ENCODE results near the gene FBXL15. TPM values are rescaled to one million over a fixed set of nuclear protein-coding genes. Genes with fewer than 3 reads are reported as not detected.
"Not testable (repeated sequence)": the region's sequence is repeated elsewhere in the genome, so short reads cannot be mapped to it uniquely, and the experiment has no call there.

The FBXL15 gene
- total RNA-seq, 4 donors from 2014 or later: 12.5 to 17.9 (median 13.8) TPM

DNA sequence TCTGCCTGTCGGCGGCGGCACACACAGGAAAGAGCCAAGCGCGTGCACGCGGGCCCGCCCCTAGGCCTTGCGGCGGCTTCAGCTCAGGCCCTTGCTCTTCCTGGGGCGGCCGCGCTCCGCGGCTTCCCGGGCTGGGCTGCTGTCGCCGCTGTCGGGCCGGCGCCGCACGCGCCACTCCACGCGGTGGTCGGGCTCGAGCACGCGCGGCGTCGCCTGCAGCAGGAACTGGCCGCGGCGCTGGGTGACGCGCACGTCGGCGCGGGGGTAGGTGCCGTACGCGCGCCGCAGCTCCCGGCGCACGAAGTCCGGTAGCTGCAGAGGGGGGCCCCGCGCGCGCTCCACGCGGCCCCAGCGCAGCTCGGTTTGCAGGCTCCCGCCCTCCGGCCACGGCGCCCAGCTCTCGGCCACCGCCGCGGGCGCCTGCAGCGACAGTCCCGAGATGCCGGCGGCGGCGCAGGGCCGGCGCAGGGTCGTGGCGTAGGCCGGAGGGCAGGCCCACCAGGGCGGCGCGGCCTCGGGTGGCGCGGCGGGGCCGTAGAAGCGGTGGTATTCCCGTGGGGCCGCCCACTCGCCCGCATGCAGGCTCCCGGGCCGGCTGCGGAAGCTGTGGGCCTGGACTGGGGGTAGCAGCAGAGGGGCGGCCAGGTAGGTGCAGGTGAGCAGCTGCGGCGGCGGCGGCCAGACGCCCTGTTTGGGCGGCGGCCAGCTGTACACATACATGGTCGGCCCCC is 29.9 kb downstream of the FBXL15 start:
- Histone ChIP-seq H3K4me3 (peak overlapping the region; percentile 93), H3K4me1 (peaks cover 21% of the 10 kb centered on the region), H3K36me3 (no peaks in the 10 kb centered on the region), H3K27me3 (no peaks in the 10 kb centered on the region), H3K9me3 (no peaks in the 10 kb centered on the region), H3K27ac (peak overlapping the region; percentile 91)
- TF ChIP-seq POLR2A (IDR thresholded peaks at IDR 0.05): peak; percentile 8 to 41
- TF ChIP-seq EP300 (IDR thresholded peaks at IDR 0.05): no peak
- TF ChIP-seq, protein P1, sequence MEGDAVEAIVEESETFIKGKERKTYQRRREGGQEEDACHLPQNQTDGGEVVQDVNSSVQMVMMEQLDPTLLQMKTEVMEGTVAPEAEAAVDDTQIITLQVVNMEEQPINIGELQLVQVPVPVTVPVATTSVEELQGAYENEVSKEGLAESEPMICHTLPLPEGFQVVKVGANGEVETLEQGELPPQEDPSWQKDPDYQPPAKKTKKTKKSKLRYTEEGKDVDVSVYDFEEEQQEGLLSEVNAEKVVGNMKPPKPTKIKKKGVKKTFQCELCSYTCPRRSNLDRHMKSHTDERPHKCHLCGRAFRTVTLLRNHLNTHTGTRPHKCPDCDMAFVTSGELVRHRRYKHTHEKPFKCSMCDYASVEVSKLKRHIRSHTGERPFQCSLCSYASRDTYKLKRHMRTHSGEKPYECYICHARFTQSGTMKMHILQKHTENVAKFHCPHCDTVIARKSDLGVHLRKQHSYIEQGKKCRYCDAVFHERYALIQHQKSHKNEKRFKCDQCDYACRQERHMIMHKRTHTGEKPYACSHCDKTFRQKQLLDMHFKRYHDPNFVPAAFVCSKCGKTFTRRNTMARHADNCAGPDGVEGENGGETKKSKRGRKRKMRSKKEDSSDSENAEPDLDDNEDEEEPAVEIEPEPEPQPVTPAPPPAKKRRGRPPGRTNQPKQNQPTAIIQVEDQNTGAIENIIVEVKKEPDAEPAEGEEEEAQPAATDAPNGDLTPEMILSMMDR (IDR thresholded peaks at IDR 0.05): no peak
- TF ChIP-seq POLR2AphosphoS5 (IDR thresholded peaks at IDR 0.05): peak in 1 of 3 donors; percentile 30
- peak in 1 of 2 donors; percentile 84 for DNase-seq (ENCODE audit: low spot score in 2 of 2)
- 2% methylated on average over 12 of the region's 104 CpGs for WGBS

DNA sequence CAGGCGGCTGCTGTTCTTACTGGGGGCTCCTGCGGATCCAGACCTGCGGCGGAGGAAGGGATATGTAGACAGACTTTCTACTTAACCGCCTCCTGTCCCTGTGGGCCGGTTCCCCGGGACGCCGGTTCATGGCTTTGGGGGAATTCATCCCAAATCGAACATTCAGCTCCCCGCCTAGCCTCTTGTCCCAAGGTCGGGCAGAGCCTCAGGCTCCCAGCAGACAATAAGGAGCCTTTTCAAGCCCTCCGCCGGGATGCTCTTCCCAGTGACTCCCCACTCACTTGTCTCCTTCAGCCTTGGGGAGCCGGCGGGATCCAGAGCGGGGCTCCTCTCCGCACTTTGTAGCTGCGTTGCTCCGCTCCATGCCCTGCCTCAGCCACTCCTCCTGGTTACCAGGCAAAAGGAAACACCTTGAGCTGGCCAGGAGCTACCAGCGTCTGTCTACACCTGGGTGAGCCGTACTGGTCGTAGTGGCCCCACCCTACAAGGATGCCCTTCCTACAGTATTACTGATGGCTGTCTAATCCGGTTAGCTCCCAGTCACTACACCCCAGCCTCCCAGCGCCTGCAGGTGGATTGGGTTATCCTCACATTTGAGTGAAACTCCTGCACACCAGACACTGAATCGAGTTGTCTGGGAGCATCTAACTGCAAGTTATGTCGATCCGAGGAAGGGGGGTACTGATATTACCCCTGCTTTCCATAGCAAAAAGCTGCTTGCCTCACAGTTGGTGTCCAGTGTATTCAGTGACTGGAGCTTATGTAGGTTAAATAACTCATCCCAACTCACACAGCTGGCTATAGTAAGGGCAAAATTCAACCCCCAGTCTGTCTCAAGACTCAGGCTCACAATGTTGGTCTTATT is 30.7 kb downstream of the FBXL15 start, which contains the start of gene C10orf95:
Gene C10orf95, minus strand, starts transcription at position 439 of the 865 bp plus-strand sequence. CDS start 450 bp downstream, outside the sequence.
- H3K4me3 ChIP-seq: peak within 1 kb of the TSS; percentile 93
- no peak for DNase-seq (ENCODE audit: low spot score in 2 of 2)
- TF ChIP-seq EP300 (IDR thresholded peaks at IDR 0.05) (no peak), POLR2A (IDR thresholded peaks at IDR 0.05) (no peak), POLR2AphosphoS5 (IDR thresholded peaks at IDR 0.05) (no peak)
- TF ChIP-seq, protein P1 (IDR thresholded peaks at IDR 0.05): no peak
- H3K27ac ChIP-seq: peak within 1 kb of the TSS; percentile 91
- H3K27me3 ChIP-seq: no peaks in the 10 kb centered on the region
- H3K4me1 ChIP-seq: peaks cover 21% of the 10 kb centered on the region
- WGBS: 14% methylated on average over 27 of the region's 28 CpGs
- H3K9me3 ChIP-seq: no peaks in the 10 kb centered on the region
- H3K36me3 ChIP-seq: no peaks in the 10 kb centered on the region

DNA sequence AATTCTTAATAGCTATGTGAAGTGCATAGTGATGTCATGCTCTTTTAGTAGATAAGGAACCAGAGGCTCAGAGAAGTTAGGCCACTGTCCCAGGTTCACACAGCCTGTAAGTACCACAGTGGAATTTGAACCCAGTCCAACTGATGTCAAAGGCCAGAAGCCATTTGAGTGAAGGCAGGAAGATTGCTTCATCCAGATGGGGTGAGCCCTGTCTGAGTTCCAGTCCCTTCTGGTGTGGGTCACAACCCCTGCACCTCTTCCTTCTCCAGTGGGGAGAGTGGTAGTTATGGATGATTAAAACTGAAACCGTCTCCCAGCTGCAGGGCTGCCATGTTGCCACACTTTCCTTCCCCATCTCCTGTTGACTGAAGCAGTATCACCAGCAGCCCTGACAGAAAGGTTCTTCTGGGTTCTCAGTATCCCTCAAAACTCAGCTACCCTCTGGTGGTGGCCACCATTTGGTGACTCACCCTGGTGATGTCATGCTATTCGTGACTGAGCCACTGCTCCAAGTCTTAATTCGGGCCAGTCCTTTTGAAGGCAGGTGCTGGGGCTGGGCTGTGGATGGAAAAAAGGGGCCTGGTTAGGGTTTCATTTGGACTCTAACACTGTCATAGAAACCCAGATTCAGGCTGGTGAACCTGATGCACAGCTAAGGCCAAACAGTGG is 32.2 kb downstream of the FBXL15 start:
- Histone ChIP-seq H3K9me3 (no peaks in the 10 kb centered on the region), H3K27me3 (no peaks in the 10 kb centered on the region), H3K36me3 (no peaks in the 10 kb centered on the region), H3K4me3 (no peak overlapping the region), H3K4me1 (peaks cover 21% of the 10 kb centered on the region), H3K27ac (no peak overlapping the region)
- no peak for DNase-seq (ENCODE audit: low spot score in 2 of 2)
- WGBS: 37% methylated on average over 3 of the region's 3 CpGs
- TF ChIP-seq, protein P1 (IDR thresholded peaks at IDR 0.05): no peak
- TF ChIP-seq POLR2A (IDR thresholded peaks at IDR 0.05): no peak
- TF ChIP-seq POLR2AphosphoS5 (IDR thresholded peaks at IDR 0.05): no peak
- TF ChIP-seq EP300 (IDR thresholded peaks at IDR 0.05): no peak

DNA sequence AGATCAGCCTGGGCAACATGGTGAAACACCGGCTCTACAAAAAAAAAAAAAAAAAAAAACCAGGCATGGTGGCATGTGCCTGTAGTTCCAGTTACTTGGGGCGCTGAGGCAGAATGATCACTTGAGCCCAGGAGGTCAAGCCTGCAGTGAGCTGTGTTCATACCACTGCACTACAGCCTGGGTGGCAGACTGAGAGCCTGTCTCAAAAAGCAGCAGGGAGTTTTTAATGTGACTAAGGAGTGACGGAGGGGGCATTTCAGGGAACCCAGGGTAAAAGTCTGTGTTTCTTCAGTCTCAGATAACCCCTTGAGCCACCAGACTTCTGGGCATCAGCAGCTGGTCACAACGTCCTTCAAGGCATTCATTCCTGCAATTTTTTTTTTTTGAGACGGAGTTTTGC is 32.9 kb downstream of the FBXL15 start:
- TF ChIP-seq EP300 (IDR thresholded peaks at IDR 0.05) (no peak), POLR2A (IDR thresholded peaks at IDR 0.05) (no peak), POLR2AphosphoS5 (IDR thresholded peaks at IDR 0.05) (no peak)
- TF ChIP-seq, protein P1 (IDR thresholded peaks at IDR 0.05): no peak
- Histone ChIP-seq H3K9me3 (no peaks in the 10 kb centered on the region), H3K27ac (no peak overlapping the region), H3K27me3 (no peaks in the 10 kb centered on the region), H3K36me3 (no peaks in the 10 kb centered on the region), H3K4me1 (peaks cover 21% of the 10 kb centered on the region), H3K4me3 (no peak overlapping the region)
- no peak for DNase-seq (ENCODE audit: low spot score in 2 of 2)
- 90% methylated on average over 5 of the region's 5 CpGs for WGBS

DNA sequence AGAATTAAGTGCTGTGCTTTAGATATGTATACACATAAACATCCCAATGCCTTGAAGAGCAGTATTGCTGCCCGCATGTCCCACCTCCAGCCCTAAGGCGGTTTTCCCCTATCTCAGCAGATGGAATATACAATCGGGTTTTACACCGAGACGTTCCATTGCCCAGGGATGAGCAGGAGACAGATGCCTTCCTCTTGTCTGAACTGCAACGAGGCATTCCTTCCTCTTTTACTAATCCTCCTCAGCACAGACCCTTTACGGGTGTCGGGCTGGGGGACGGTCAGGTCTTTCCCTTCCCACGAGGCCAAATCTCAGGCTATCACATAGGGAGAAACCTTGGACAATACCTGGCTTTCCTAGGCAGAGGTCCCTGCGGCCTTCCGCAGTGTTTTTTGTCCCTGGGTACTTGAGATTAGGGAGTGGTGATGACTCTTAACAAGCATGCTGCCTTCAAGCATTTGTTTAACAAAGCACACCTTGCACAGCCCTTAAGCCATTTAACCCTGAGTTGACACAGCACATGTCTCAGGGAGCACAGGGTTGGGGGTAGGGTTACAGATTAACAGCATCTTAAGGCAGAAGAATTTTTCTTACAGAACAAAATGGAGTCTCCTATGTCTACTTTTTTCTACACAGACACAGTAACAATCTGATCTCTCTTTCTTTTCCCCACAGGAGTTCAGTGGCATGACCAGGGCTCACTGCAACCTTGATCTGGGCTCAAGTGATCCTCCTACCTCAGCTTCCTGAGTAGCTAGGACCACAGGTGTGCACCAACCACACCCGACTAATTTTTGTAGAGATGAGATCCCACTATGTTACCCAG is 34.2 kb downstream of the FBXL15 start:
- H3K4me3 ChIP-seq; H3K27ac ChIP-seq; H3K36me3 ChIP-seq; DNase-seq (ENCODE audit: low spot score in 2 of 2); H3K27me3 ChIP-seq; H3K9me3 ChIP-seq: not testable (repeated sequence)
- 70% methylated on average over 13 of the region's 13 CpGs for WGBS
- H3K4me1 ChIP-seq: peaks cover 15% of the 10 kb centered on the region
